Measurements from ENCODE around the gene LLGL2.
A peak's percentile ranks its signal among the peaks of the same experiment; 100 is the strongest.

LLGL2 gene

DNA sequence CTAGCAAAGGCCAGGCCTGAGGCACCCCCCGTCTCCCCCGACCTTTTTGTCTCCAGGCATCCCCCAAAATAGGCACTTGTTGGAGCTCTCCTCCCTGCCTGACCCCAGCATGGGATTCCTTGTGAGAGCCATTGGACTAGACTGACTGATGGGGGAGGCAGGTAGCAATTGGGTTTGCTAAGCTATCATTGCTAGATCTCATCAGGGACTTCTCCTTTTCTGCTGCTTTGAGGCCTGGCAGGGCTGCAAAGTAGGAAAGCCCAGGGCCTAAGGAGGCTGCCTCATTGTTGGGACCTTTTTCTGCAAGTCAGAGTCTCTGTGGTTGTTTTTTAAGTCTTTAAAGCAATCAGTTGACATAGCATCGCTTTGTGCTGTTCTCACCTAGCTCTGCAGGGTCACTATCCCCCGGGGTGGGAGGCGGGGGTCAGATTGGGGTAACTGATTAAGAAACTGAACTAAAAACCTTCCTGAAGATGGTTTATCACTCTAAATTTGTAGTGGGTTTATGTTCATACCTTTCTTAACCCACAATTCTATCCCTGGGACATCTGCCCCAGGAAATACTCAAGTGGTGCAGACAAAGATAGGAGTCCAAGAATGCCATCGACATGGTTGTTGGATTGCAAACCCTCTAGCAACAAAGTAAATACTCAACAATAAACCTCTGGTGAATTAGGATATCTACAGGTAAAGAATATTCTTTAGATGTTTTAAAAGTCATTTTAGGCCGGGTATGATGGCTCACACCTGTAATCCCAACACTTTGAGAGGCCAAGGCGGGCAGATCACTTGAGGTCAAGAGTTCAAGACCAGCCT lies 28.0 kb downstream of the LLGL2 start:
- DNase-seq: no peak

DNA sequence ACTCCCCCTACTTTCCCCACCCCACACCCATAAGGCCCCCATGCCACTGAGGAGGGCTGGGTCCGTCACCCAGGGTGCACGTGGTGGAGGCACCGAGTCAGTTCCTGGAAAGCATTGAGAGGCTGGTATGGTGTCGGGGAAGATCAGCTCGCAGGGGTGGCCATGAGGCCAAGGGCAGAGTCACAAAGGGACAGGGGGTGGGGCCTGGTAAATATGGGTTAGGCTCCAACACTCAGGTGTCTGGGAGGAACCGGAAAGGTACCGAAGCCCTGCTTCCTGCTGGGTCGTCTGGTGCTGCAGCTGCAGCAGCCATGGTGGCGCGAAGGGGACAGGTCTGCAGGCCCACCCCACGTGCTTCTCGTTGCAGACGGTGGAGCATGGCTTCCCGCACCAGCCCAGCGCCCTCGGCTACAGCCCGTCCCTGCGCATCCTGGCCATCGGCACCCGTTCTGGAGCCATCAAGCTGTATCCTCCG lies 30.2 kb downstream of the LLGL2 start:
- DNase-seq: no peak

DNA sequence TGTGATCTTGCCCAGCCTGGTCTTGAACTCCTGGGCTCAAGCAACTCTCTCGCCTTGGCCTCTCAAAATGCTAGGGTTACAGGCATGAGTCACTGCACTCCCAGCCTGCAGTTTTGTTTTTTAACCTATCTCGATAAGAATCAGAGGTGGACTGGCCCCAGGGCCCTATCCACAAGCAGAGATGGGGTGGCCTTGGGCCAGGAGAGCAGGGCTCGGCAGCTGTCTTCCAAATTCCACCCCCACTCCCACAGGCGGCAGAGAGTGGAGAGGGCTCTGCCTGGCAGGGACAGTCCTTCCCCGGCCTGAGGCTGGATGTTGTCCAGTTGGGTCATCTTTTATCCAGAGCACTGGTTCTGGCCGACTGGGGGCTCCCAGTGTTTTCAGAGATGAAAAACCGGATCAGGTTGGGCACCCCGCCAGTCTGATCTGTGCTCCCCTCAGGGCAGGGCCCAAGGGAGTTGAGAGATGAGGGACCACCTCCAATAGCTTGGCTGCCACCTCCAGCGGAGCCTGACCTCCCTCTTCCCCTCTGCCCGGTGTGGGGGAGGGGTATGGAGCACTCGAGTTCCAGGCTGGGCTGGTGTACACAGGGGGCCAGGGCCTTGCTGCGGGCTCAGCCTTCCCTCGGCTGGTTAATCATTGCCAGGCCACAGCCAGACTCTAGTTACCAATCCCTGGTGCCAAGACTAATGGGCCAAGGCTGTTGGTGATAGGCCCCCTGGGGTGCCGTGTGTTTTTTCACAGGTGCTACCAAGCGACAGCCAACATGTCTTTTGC lies 31.8 kb downstream of the LLGL2 start:
- DNase-seq: peak; percentile 65

DNA sequence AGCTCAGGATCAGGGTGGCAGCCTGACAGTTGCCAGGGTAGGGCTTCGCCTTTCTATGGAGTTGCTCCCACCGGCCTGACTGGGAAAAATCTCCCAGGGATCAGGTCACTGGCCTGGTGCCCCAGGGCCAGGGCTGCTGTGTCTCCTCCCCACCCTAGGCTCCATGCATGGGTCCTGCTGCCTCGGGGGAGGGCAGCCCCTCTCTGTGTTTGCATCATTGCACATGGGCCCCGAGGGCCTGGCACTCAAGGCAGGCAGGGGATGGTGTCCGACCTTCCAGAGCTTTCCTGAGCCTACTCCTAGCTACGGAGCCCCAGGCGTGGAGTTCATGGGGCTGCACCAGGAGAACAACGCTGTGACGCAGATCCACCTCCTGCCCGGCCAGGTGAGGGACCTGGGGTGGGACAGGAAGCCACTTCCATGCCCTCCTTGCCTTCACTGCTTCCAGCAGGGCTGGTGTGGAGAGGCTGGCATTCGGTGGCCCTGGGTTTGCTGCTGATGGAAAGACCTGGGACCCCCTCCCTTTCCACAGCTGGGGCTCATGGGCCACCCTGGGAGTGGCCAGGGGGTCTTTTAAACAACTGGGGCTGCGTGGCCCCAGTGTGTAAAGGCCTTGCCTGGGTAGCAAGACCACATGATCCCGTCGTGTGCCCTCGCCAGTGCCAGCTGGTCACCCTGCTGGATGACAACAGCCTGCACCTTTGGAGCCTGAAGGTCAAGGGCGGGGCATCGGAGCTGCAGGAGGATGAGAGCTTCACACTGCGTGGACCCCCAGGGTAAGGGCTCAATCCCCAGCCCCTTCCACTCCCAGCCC lies 32.6 kb downstream of the LLGL2 start:
- DNase-seq: no peak

DNA sequence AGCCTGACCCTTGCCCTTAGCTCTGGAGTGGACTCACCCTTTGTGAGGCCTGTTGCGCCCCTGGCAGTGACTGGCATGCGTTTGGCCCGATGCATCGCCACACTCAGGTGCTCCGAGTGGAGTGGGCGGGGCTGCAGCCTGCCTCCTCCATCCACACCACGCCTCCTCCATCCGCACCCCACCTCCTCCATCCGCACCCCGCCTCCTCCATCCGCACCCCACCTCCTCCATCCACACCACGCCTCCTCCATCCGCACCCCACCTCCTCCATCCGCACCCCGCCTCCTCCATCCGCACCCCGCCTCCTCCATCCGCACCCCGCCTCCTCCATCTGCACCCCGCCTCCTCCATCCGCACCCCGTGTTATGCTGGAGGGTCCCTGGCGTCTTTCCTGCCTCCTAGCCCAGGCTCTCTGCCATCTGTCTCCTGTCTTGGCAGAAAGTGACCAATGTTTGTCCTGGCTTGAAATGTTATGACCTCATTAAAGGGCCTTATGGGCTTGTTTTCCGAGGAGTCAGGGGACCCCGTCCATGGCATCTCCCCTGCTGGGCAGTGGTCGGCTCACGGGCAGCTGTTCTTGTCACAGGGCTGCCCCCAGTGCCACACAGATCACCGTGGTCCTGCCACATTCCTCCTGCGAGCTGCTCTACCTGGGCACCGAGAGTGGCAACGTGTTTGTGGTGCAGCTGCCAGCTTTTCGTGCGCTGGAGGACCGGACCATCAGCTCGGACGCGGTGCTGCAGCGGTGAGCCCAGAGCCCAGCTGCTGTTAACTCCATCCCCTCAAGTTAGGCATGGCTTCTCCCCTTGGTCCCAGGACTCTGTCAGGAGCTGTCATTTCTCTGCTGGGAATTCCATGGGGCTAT lies 33.4 kb downstream of the LLGL2 start:
- DNase-seq: no peak

DNA sequence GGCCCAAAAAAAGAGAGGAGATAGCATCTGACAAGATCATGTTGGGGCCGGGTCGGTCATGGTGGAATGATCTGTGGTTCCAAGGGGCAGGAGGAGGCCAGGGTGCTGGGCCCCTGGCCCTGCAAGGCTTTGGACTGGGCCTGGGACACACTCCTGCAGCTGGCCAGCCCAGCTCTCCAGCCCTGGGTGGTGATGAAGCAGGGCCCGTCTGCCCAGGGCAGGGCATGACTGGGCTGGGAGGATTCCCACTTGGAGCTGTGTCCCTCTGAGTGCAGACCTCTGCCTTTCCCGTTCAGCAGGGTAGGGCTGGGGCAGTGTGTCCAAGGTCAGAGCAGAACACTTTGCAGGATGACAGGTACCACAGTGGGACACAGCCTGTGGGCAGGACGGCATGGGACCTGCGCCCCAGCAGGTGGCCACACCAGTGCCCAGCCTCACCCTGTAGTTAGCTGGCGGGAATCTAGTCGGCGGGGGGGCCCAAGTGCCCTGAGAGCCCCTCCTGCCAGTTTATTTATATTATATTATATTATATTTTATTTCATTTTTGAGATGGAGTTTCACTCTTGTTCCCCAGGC lies 34.5 kb downstream of the LLGL2 start:
- no peak for DNase-seq

DNA sequence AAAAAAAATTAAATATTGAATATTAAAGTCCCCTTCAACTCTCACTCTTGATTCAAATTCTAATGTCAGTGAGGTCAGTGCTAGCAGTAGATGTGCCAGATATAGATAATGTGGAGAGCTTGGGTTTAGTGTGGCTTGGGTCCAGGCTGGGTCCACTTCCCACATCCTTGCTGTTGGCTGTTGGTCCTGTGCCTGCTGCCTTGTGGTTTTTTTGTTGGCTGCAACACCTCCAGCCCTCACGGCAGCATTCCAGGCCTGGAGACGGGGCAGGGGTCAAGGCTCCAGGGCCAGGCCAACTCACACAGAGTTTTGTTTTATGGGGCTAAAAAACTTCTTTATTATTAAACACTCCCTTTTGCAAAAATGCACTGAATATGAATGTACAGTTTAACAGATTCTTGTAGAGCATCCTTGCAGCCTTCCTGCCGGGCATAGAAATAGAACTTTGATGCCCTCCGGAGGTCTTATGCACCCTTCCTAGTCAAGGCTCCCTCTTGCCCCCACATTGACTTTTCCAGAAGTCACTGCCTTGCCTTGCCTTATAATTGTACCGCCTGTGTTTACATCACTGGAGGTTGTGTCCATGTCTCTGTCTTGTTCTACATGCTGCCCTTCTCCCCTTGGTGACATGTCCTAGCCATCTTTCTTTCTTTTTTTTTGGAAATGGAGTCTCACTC lies 36.6 kb downstream of the LLGL2 start:
- DNase-seq: no peak

DNA sequence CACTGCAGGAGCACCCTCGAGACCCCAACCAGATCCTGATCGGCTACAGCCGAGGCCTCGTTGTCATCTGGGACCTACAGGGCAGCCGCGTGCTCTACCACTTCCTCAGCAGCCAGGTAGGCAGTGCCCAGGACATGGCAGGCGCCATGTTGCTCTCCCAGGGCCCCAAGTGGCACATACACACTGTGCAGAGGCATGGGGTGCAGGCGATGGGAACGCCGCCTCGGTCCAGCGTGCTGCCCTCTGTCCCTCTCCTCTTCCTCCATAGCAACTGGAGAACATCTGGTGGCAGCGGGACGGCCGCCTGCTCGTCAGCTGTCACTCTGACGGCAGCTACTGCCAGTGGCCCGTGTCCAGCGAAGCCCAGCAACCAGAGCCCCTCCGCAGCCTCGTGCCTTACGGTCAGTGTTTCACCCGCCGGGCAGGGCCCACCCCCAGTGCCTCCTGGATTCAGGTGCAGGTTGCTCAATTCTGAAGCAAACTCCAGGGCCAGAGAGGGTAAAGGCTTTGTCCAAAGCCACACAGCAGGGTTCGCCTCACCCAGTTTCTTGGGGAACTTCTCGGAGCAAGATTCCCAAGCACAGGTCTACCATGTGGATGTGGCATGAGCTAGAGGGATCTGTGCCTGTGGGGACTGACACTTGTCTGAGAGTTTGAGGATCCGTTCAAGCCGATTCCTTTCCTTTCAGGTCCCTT lies 37.7 kb downstream of the LLGL2 start:
- DNase-seq: no peak

DNA sequence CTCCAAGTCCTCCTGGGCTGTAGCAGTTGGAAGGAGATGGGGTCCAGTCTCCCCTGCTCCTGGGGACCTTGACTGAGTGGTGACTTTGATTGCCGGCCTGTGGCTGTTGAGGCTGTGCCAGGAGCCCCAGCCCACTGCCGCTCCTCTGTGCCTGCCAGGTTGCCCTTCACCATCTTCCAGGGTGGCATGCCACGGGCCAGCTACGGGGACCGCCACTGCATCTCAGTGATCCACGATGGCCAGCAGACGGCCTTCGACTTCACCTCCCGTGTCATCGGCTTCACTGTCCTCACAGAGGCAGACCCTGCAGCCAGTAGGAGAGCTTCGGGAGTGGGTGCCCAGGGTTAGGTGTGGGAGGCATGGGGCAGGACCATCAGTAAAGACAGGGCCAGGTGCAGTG lies 38.7 kb downstream of the LLGL2 start:
- DNase-seq: no peak

DNA sequence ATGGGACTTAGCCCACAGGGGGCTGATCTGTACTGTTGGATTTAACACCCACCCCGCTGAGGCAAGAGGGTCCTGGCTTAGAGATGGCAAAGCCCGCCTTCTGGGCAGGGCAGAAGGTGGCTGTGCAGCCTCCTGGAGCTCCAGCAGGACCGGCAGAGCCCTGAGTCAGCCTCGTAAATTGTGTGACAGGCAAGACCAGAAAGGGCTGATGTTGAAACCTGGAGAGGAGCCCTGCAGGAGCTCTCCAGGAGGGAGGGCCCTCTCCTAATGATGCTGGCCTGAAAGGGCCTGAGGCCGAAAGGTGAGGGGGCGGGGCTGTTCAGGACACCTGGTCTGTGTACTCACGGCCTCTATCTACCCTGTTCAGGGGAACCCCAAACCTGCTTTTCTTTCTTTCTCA lies 39.6 kb downstream of the LLGL2 start:
- no peak for DNase-seq

DNA sequence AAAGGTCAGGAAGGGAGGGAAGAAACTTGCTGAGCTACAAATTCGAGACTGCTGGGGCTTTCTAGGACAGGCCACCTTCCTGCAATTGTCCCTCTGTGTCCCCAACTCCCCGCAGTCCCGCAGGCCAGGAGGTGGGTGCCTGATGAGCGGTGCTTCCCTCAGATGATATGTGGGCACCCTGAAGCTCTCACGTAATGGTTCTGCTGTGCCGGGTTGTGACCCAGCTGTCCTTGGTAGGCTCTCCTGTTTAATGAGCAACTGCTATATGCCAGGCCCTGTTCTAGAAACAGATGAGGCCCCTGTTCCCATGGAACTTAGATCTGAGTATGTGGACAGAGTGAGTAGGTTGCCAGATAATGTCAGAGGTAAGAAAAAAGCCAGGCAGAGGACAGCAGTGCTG lies 40.1 kb downstream of the LLGL2 start:
- no peak for DNase-seq

DNA sequence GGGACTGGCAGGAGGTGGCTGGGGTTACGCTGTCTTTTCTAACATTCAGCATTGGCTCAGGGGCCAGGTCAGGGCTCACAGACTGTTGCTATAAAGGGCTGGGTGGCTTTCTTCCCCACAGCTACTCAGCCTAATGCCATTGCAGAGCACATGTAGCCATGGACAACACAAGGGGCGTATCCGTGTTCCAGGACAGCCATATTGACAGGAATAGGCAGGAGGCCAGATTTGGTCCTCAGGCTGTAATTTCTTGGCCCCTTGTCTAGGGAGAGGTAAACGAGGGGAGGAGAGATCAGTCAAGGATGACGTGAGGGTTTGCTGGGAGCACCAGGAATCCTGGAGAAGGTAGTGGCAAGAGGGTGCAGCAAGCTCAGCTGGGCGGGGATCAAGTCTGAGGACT lies 40.9 kb downstream of the LLGL2 start:
- DNase-seq: no peak

DNA sequence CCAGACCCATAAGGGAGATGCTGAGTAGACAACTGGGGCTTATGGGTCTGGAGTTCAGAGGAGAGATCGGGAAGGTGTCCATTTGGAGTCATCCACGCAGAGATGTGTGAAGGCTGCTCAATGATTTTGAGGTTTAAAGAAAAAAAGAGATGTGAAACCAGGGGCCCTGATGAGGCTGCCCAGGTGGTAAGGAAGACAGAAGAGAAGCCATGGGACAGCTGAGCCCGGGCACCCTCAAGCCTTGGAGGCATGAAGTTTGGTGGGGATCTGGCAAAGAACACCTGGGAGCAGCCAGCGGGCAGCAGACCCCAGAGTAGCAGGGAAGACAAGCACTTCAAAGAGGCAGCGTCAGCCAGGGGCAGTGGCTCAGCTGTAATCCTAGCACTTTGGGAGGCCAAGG lies 41.3 kb downstream of the LLGL2 start:
- no peak for DNase-seq

DNA sequence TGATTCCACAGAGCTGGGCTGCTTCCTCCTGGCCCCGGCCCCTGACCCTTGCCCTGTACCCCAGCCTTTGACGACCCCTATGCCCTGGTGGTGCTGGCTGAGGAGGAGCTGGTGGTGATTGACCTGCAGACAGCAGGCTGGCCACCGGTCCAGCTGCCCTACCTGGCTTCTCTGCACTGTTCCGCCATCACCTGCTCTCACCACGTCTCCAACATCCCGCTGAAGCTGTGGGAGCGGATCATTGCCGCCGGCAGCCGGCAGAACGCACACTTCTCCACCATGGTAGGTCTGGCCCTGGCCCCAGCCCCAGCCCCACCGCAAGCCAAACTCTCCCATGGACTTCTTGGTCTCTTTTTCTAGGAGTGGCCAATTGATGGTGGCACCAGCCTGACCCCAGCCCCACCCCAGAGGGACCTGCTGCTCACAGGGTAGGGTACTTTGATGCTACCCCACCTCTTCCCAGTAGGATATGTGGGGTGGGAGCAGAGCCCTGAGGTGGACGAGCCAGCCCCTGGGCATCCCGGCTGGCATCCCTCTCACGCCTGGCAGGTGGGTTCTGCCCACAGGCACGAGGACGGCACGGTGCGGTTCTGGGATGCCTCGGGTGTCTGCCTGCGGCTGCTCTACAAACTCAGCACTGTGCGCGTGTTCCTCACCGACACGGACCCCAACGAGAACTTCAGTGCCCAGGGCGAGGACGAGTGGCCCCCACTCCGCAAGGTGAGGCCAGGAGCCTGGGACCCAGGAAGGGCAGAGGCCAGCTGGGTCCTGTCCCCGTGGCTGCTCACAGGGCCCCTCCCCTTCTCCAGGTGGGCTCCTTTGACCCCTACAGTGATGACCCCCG lies 43.1 kb downstream of the LLGL2 start:
- DNase-seq: no peak

DNA sequence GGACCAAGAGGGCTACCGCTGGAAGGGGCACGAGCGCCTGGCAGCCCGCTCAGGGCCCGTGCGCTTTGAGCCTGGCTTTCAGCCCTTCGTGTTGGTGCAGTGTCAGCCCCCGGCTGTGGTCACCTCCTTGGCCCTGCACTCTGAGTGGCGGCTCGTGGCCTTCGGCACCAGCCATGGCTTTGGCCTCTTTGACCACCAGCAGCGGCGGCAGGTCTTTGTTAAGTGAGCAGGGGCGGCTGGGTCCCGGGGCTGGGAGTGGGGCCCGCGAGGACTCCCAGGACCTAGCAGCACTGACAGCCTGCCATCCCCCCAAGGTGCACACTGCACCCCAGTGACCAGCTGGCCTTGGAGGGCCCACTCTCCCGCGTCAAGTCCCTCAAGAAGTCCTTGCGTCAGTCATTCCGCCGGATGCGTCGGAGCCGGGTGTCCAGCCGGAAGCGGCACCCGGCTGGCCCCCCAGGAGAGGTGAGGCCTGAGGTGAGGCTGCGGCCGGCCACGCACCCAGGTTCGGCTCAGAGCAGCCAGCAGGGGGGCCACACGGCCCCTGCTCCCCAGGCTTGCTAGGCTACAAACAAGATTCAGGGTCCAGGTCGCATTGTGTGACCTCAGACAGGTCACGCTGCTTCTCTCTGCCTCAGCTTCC lies 44.7 kb downstream of the LLGL2 start:
- DNase-seq: no peak

DNA sequence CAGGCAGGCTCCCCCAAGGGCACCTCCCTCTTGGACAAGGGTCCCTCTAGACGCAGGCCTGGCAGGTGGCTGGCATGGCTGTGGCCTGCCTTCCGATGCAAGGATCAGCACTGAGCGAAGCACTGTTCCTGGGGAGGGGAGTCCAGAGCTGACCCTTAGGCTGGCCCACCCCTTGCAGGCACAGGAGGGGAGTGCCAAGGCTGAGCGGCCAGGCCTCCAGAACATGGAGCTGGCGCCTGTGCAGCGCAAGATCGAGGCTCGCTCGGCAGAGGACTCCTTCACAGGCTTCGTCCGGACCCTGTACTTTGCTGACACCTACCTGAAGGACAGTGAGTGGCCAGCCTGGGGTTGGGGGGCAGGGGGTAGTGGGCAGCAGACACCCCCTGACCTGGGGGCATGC lies 45.3 kb downstream of the LLGL2 start:
- DNase-seq: no peak

DNA sequence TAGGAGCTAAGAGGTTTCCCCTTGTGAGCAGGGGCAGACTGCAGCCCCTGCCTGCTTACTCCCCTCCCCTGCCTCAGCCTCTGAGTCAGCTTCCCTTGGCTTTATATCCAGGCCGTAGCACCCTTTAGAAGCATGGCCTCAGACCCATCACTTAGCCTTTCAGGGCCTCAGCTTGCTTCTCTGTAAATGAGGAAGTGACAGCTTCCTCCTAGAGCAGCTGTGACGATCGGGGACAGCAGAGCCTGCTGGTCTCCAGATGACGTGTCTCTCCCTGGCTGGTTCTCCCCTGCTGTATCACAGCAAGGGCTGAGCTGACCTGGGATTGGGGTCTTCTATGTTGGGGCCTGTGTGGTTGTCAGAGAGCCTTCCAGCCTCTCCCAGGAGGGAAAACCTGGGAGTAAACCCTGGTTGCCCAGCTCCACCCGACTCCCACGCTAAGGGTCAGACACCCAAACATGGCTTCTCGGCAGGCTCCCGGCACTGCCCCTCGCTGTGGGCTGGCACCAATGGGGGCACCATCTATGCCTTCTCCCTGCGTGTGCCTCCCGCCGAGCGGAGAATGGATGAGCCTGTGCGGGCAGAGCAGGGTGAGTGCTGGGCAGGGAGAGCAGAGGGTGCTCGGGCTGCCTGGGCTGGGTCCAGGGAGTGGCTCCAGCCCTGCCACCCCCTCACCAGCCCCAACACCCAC lies 45.8 kb downstream of the LLGL2 start:
- no peak for DNase-seq

DNA sequence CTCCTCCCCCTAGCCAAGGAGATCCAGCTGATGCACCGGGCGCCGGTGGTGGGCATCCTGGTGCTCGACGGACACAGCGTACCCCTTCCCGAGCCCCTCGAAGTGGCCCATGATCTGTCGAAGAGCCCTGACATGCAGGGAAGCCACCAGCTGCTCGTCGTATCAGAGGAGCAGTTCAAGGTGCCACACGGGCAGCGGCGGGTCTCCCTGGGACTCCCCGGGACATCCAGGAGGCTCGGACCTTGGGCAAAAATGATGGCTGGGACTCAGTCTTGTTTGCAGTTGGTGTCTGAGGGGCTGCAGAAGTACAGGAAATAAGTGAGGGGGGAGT lies 46.4 kb downstream of the LLGL2 start:
- DNase-seq: no peak

Data from NCI-H526 treated with DMSO at 0.1 percent for 48 hours (cell line).